Prostate gland (tissue), 2 donors: ENCODE measurements around the gene TRPC3. TPM values are rescaled to one million over a fixed set of nuclear protein-coding genes. Genes with fewer than 3 reads are reported as not detected.

Source experiments
- DNase-seq: peaks from one replicate; pipeline ENCODE4 v3.0.0-alpha.2; 2019; ENCODE audit warnings: low spot score
- H3K27ac ChIP-seq, 2 donors: fragments of 200-600 bp; sonication (generic); 2 replicates each; pipeline ENCODE4 v1.5.1; 2017 to 2019
- H3K27me3 ChIP-seq: fragments of 200-600 bp; sonication (generic); replicated peaks from 2 replicates; pipeline ENCODE4 v1.5.1; 2019; ENCODE audit not compliant: insufficient read depth
- H3K36me3 ChIP-seq, 2 donors: fragments of 200-600 bp; sonication (generic); 1 replicate in 1 of 2; 2 replicates in 1 of 2; pipeline versions ENCODE4 v1.5.1 to v1.8.1; 2017 to 2019
- H3K4me1 ChIP-seq: fragments of 200-600 bp; sonication (generic); replicated peaks from 2 replicates; pipeline ENCODE4 v1.5.1; 2019
- H3K4me3 ChIP-seq, 2 donors: fragments of 200-600 bp; sonication (generic); 2 replicates each; pipeline ENCODE4 v1.5.1; 2017 to 2019
- H3K9me3 ChIP-seq: fragments of 200-600 bp; sonication (generic); 2 replicates; pipeline ENCODE4 v1.5.1; 2017
- CTCF ChIP-seq, 4 experiments: fragments of 200-600 bp in 2 of 4; fragments of 450-650 bp in 2 of 4; sonication (generic) in 2 of 4; IDR thresholded peaks; 1 replicate in 3 of 4; 2 replicates in 1 of 4; pipeline ENCODE4 v1.5.1; 2016 to 2019; ENCODE audit warnings: antibody characterized with exemption in 4 of 4, mild to moderate bottlenecking in 2 of 4, moderate library complexity in 2 of 4
- POLR2A ChIP-seq: fragments of 450-650 bp; IDR thresholded peaks from one replicate; pipeline ENCODE4 v1.6.1; 2016; ENCODE audit warnings: antibody characterized with exemption, mild to moderate bottlenecking
- POLR2AphosphoS5 ChIP-seq: sonication (generic); formaldehyde crosslinking; IDR thresholded peaks from one replicate; pipeline ENCODE4 v1.6.1; 2017; ENCODE audit warnings: antibody characterized with exemption
- WGBS: methylation state at CpG from one replicate; pipeline ENCODE4 v1.1.5; 2018; 5-methylcytosine and 5-hydroxymethylcytosine counted together
- intact Hi-C: fragments of 100-400 bp; cut with DNase I; formaldehyde crosslinking; loops from one replicate; pipeline ENCODE4 v1.14.2; 2022
- total RNA-seq, 2 donors: library from RNA; depleted of rRNA; stranded (reverse); fragments of >200 nt; gene quantifications; one replicate each; pipeline ENCODE4 v1.1.0, GENCODE V29; 2016

TRPC3 gene
- total RNA-seq, 2 donors from 2014 or later: 1.5 TPM; not detected in 1

GRCh38 chr4:121960818-121961217 lies 9.0 kb upstream of the TRPC3 start:
- TF ChIP-seq POLR2AphosphoS5 (no peak), CTCF (IDR thresholded peaks at IDR 0.05) (no peak), POLR2A (no peak)
- H3K4me3 ChIP-seq: no peak overlapping the region
- no peaks in the 10 kb centered on the region for H3K9me3 ChIP-seq
- WGBS: 43% methylated on average over 1 of the region's 1 CpG
- no peak for DNase-seq
- H3K36me3 ChIP-seq: no peaks in the 10 kb centered on the region
- no peaks in the 10 kb centered on the region for H3K27me3 ChIP-seq
- no peak overlapping the region for H3K27ac ChIP-seq
- intact Hi-C loops: no loop called here
- no peaks in the 10 kb centered on the region for H3K4me1 ChIP-seq

GRCh38 chr4:121958777-121959176 lies 6.9 kb upstream of the TRPC3 start:
- Histone ChIP-seq H3K9me3 (no peaks in the 10 kb centered on the region), H3K36me3 (no peaks in the 10 kb centered on the region), H3K4me3 (no peak overlapping the region), H3K4me1 (no peaks in the 10 kb centered on the region), H3K27me3 (no peaks in the 10 kb centered on the region), H3K27ac (no peak overlapping the region)
- intact Hi-C loops: no loop called here
- DNase-seq: no peak
- TF ChIP-seq POLR2AphosphoS5 (no peak), CTCF (IDR thresholded peaks at IDR 0.05) (no peak), POLR2A (no peak)
- 82% methylated on average over 2 of the region's 2 CpGs for WGBS

DNA sequence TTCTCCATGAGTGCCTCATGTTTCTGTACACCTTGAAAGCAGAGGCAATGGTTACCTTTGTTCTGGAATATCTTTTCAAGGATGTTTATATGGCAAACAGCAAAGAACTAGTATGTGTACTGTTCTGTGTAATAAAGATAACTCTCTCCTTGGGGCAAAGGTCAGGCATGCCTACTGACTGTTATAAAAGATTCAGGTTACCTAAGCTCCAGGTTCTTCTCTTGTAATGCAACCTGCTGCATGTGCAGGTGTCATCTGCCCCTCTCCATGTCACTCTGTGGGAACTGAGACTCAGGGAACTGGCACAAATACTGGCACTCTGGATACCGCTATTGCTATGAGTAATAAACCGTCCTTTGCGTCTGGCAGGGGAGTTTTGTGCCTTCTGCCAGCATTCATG lies 5.4 kb upstream of the TRPC3 start:
- H3K4me3 ChIP-seq: no peak overlapping the region
- DNase-seq: no peak
- no peaks in the 10 kb centered on the region for H3K36me3 ChIP-seq
- no peaks in the 10 kb centered on the region for H3K27me3 ChIP-seq
- intact Hi-C loops: no loop called here
- no peak for TF ChIP-seq CTCF (IDR thresholded peaks at IDR 0.05)
- no peak for TF ChIP-seq POLR2AphosphoS5
- TF ChIP-seq POLR2A: no peak
- no peak overlapping the region for H3K27ac ChIP-seq
- WGBS: 75% methylated on average over 3 of the region's 3 CpGs
- H3K9me3 ChIP-seq: no peaks in the 10 kb centered on the region
- H3K4me1 ChIP-seq: no peaks in the 10 kb centered on the region

GRCh38 chr4:121953860-121954259 lies 2.0 kb upstream of the TRPC3 start:
- Histone ChIP-seq H3K4me1 (no peaks in the 10 kb centered on the region), H3K27ac (no peak overlapping the region), H3K27me3 (no peaks in the 10 kb centered on the region), H3K4me3 (no peak overlapping the region), H3K9me3 (no peaks in the 10 kb centered on the region), H3K36me3 (no peaks in the 10 kb centered on the region)
- TF ChIP-seq POLR2AphosphoS5 (no peak), CTCF (IDR thresholded peaks at IDR 0.05) (no peak), POLR2A (no peak)
- DNase-seq: no peak
- intact Hi-C loops: no loop called here

DNA sequence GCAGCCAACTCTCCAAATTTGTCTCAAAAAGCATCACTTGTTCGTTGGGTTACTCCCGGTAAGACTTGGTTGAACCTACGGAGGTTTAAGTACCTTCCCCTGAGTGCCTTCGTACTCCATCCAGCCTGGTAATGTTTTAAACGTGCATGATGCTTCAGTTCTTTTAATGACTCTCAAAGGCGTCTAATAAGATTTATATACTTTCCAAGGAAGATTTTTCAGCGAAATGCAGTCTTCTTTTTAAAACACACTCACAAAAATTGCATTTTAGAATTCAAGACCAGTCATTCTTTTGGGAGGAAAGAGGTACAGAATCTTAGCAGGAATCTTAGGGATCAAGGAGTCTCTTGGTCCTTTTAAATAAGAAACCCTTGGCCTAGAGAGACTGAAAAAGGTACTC lies 430 bp upstream of the TRPC3 start:
- H3K4me3 ChIP-seq: peak overlapping the region in 1 of 2 donors; percentile 47
- TF ChIP-seq CTCF (IDR thresholded peaks at IDR 0.05): no peak
- no peak for TF ChIP-seq POLR2AphosphoS5
- TF ChIP-seq POLR2A: no peak
- no peaks in the 10 kb centered on the region for H3K4me1 ChIP-seq
- no peaks in the 10 kb centered on the region for H3K27me3 ChIP-seq
- intact Hi-C loops: no loop called here
- H3K27ac ChIP-seq: no peak overlapping the region
- no peak for DNase-seq
- no peaks in the 10 kb centered on the region for H3K9me3 ChIP-seq
- H3K36me3 ChIP-seq: no peaks in the 10 kb centered on the region
- WGBS: 46% methylated on average over 7 of the region's 7 CpGs
